H1 (cell line): Measurements from ENCODE around the gene SYNPO. TPM values are rescaled to one million over a fixed set of nuclear protein-coding genes. Genes with fewer than 3 reads are reported as not detected.
A peak's percentile ranks its signal among the peaks of the same experiment; 100 is the strongest.

Source experiments
- CTCF ChIA-PET: fragments of 300-600 bp; sonication (Branson Sonifier 250); formaldehyde crosslinking; loops from one replicate; lab custom pipeline; 2021; ENCODE audit not compliant: partially characterized antibody; lab: Charles Lee
- POLR2A ChIA-PET: fragments of 300-600 bp; sonication (Branson Sonifier 250); formaldehyde crosslinking; loops from one replicate; lab custom pipeline; 2021; ENCODE audit warnings: inconsistent platforms; ENCODE audit not compliant: partially characterized antibody; lab: Charles Lee
- DNase-seq, 2 experiments: peaks; one replicate each; pipeline versions ENCODE4 v3.0.0 to v3.0.0-alpha.2; 2010 to 2022; ENCODE audit warnings: low spot score in 2 of 2, low read depth in 1 of 2, mixed read lengths in 1 of 2
- FAIRE-seq: peaks from 2 replicates; lab custom pipeline; 2011; peaks lifted over from hg19 to GRCh38; lab: Jason Lieb, UNC
- H2AFZ ChIP-seq: 2 replicates; pipeline ENCODE4 v1.8.1; 2012; ENCODE audit warnings: low read length, inconsistent platforms
- H2AK5ac ChIP-seq: 2 replicates; pipeline ENCODE4 v1.6.1; 2013; ENCODE audit warnings: low read depth, low read length
- H2BK120ac ChIP-seq: replicated peaks from 2 replicates; pipeline ENCODE3; 2013; ENCODE audit warnings: low read depth, low read length, inconsistent platforms
- H2BK12ac ChIP-seq: 2 replicates; pipeline ENCODE4 v1.6.1; 2013; ENCODE audit warnings: low read depth, low read length
- H2BK15ac ChIP-seq: 2 replicates; pipeline ENCODE4 v1.6.1; 2013; ENCODE audit warnings: low read length
- H2BK20ac ChIP-seq: 2 replicates; pipeline ENCODE4 v1.6.1; 2013; ENCODE audit warnings: low read length
- H2BK5ac ChIP-seq: 2 replicates; pipeline ENCODE4 v1.6.1; 2013; ENCODE audit warnings: low read depth, low read length
- H3K14ac ChIP-seq: 2 replicates; pipeline ENCODE4 v1.6.1; 2013; ENCODE audit warnings: inconsistent platforms; ENCODE audit not compliant: insufficient read length
- H3K18ac ChIP-seq: 2 replicates; pipeline ENCODE4 v1.6.1; 2013; ENCODE audit warnings: low read length; ENCODE audit errors: extremely low read depth
- H3K23ac ChIP-seq: 2 replicates; pipeline ENCODE4 v1.6.1; 2013; ENCODE audit warnings: inconsistent platforms; ENCODE audit not compliant: insufficient read length
- H3K23me2 ChIP-seq: 2 replicates; pipeline ENCODE4 v1.6.1; 2013; ENCODE audit warnings: low read depth, low read length
- H3K27ac ChIP-seq: 2 replicates; pipeline ENCODE4 v1.6.1; 2011; ENCODE audit warnings: low read depth, low read length, inconsistent platforms
- H3K27me3 ChIP-seq, 4 experiments: replicated peaks in 1 of 4; 1 replicate in 1 of 4; 2 replicates in 3 of 4; pipeline versions ENCODE4 v1.6.1 to v1.8.1; 2011 to 2013; ENCODE audit warnings: low read length in 3 of 4, mild to moderate bottlenecking in 3 of 4, inconsistent platforms in 2 of 4, mixed read lengths in 2 of 4, moderate library complexity in 1 of 4; ENCODE audit not compliant: control insufficient read depth in 3 of 4, insufficient read depth in 3 of 4; ENCODE audit errors: extremely low read depth in 1 of 4
- H3K36me3 ChIP-seq, 4 experiments: 2 replicates each; pipeline versions ENCODE4 v1.6.1 to v1.8.1; 2011 to 2013; ENCODE audit warnings: mild to moderate bottlenecking in 4 of 4, low read length in 3 of 4, moderate library complexity in 2 of 4, control low read depth in 1 of 4, inconsistent platforms in 1 of 4; ENCODE audit not compliant: insufficient read depth in 4 of 4, control insufficient read depth in 2 of 4
- H3K4ac ChIP-seq: replicated peaks from 2 replicates; pipeline ENCODE3; 2013; ENCODE audit warnings: low read length, low read depth, mixed read lengths, inconsistent platforms; ENCODE audit not compliant: insufficient read length
- H3K4me1 ChIP-seq, 4 experiments: replicated peaks in 1 of 4; 1 replicate in 1 of 4; 2 replicates in 3 of 4; pipeline versions ENCODE4 v1.6.1 to v1.8.1; 2011 to 2013; ENCODE audit warnings: low read length in 3 of 4, inconsistent platforms in 2 of 4, mixed read lengths in 1 of 4; ENCODE audit not compliant: insufficient read depth in 4 of 4, control insufficient read depth in 3 of 4
- H3K4me2 ChIP-seq, 2 experiments: 2 replicates each; pipeline versions ENCODE4 v1.6.1 to v1.8.1; 2011 to 2013; ENCODE audit warnings: low read depth in 2 of 2, low read length in 2 of 2, control low read depth in 1 of 2, inconsistent platforms in 1 of 2, mild to moderate bottlenecking in 1 of 2; ENCODE audit not compliant: insufficient read depth in 1 of 2
- H3K4me3 ChIP-seq, 4 experiments: fragments of 200-600, 300-600 bp in 1 of 4; sonication (generic), shearing (Covaris generic), sonication (Bioruptor Twin) in 1 of 4; 2 replicates each; pipeline versions ENCODE4 v1.5.1 to v1.8.1; 2011 to 2016; ENCODE audit warnings: low read length in 4 of 4, low read depth in 3 of 4, control low read depth in 2 of 4, inconsistent platforms in 2 of 4, mild to moderate bottlenecking in 2 of 4, mixed read lengths in 1 of 4, moderate library complexity in 1 of 4; ENCODE audit not compliant: insufficient read depth in 2 of 4; ENCODE audit errors: extremely low read depth in 1 of 4
- H3K56ac ChIP-seq: replicated peaks from 2 replicates; pipeline ENCODE3; 2013; ENCODE audit warnings: low read depth, mild to moderate bottlenecking, mixed read lengths, low read length, inconsistent platforms; ENCODE audit not compliant: insufficient read length
- H3K79me1 ChIP-seq: 2 replicates; pipeline ENCODE4 v1.6.1; 2013; ENCODE audit warnings: low read depth, low read length, control low read depth
- H3K79me2 ChIP-seq, 2 experiments: 2 replicates each; pipeline versions ENCODE4 v1.6.1 to v1.8.1; 2012 to 2013; ENCODE audit warnings: low read length in 2 of 2, mild to moderate bottlenecking in 2 of 2, inconsistent platforms in 1 of 2; ENCODE audit not compliant: insufficient read depth in 2 of 2, control insufficient read depth in 1 of 2
- H3K9ac ChIP-seq, 4 experiments: replicated peaks in 1 of 4; 1 replicate in 1 of 4; 2 replicates in 3 of 4; pipeline versions ENCODE4 v1.6.1 to v1.8.1; 2011 to 2013; ENCODE audit warnings: low read depth in 3 of 4, low read length in 3 of 4, control low read depth in 2 of 4, mild to moderate bottlenecking in 2 of 4, moderate library complexity in 2 of 4, inconsistent platforms in 1 of 4; ENCODE audit errors: extremely low read depth in 1 of 4
- H3K9me3 ChIP-seq, 2 experiments: 2 replicates each; pipeline versions ENCODE4 v1.6.1 to v1.8.1; 2012 to 2013; ENCODE audit warnings: mild to moderate bottlenecking in 2 of 2, moderate library complexity in 2 of 2, control low read depth in 1 of 2, inconsistent platforms in 1 of 2, low read depth in 1 of 2, low read length in 1 of 2, mixed read lengths in 1 of 2; ENCODE audit not compliant: insufficient read depth in 2 of 2
- H4K20me1 ChIP-seq, 2 experiments: replicated peaks in 1 of 2; 2 replicates each; pipeline versions ENCODE3 to v1.8.1; 2011 to 2013; ENCODE audit warnings: inconsistent platforms in 2 of 2, low read length in 2 of 2, mild to moderate bottlenecking in 1 of 2; ENCODE audit not compliant: insufficient read depth in 2 of 2, control insufficient read depth in 1 of 2
- H4K5ac ChIP-seq: 2 replicates; pipeline ENCODE4 v1.6.1; 2013; ENCODE audit warnings: low read length, low read depth, mixed read lengths, inconsistent platforms; ENCODE audit not compliant: insufficient read length
- H4K8ac ChIP-seq: 2 replicates; pipeline ENCODE4 v1.8.0; 2013; ENCODE audit warnings: mild to moderate bottlenecking, moderate library complexity, low read length, inconsistent platforms; ENCODE audit not compliant: insufficient read depth; ENCODE audit errors: extremely low read depth
- H4K91ac ChIP-seq: replicated peaks from 2 replicates; pipeline ENCODE3; 2013; ENCODE audit warnings: low read length, mixed read lengths, inconsistent platforms; ENCODE audit not compliant: insufficient read length
- ASH2L ChIP-seq: fragments of 200-600, 300-600 bp; sonication (generic); IDR thresholded peaks from one replicate; pipeline ENCODE4 v1.7.1; 2017; ENCODE audit warnings: low read length
- CBX5 ChIP-seq: fragments of 300-800, 300-1000 bp; sonication (generic); IDR thresholded peaks from 2 replicates; pipeline ENCODE4 v1.7.1; 2016; ENCODE audit warnings: antibody characterized with exemption, low read length, low read depth
- CEBPB ChIP-seq: IDR thresholded peaks from 2 replicates; pipeline ENCODE4 v1.6.1; 2012; ENCODE audit warnings: low read depth, low read length
- CTBP2 ChIP-seq: IDR thresholded peaks from 2 replicates; pipeline ENCODE4 v1.7.0; 2011; ENCODE audit warnings: borderline replicate concordance, mild to moderate bottlenecking, moderate library complexity, mixed read lengths, low read length; ENCODE audit not compliant: insufficient read depth, insufficient read length
- EGR1 ChIP-seq: IDR thresholded peaks from 2 replicates; pipeline ENCODE4 v1.6.1; 2011; ENCODE audit warnings: low read depth, low read length, borderline replicate concordance
- EZH2 ChIP-seq: fragments of 200-600 bp; sonication (generic); IDR thresholded peaks from 2 replicates; pipeline ENCODE4 v1.7.1; 2012; ENCODE audit warnings: low read depth, mild to moderate bottlenecking, moderate library complexity, low read length, inconsistent platforms; ENCODE audit not compliant: severe bottlenecking
- JUND ChIP-seq: IDR thresholded peaks from 2 replicates; pipeline ENCODE4 v1.6.1; 2011; ENCODE audit warnings: mild to moderate bottlenecking, improper control_type of control experiment, low read length
- POLR2AphosphoS5 ChIP-seq: IDR thresholded peaks from 2 replicates; pipeline ENCODE4 v1.6.1; 2011; ENCODE audit warnings: low read depth, low read length
- RBBP5 ChIP-seq: IDR thresholded peaks from 2 replicates; pipeline ENCODE4 v1.7.1; 2012; ENCODE audit warnings: low read depth, mild to moderate bottlenecking, inconsistent platforms, low read length, moderate library complexity, borderline replicate concordance
- RFX5 ChIP-seq: IDR thresholded peaks from 2 replicates; pipeline ENCODE4 v1.6.1; 2011; ENCODE audit warnings: low read depth, low read length, improper control_type of control experiment, borderline replicate concordance
- TEAD4 ChIP-seq: IDR thresholded peaks from 2 replicates; pipeline ENCODE4 v1.6.1; 2012; ENCODE audit warnings: low read depth, low read length, inconsistent platforms, mixed read lengths
- YY1 ChIP-seq: IDR thresholded peaks from 2 replicates; pipeline ENCODE4 v1.6.1; 2011; ENCODE audit warnings: low read depth, mild to moderate bottlenecking, low read length
- WGBS, 2 experiments: shearing (Covaris generic) in 1 of 2; methylation state at CpG; one replicate each; pipeline versions ENCODE4 v1.1.6 to v1.1.7; 2013 to 2015; ENCODE audit warnings: low lambda C conversion rate in 2 of 2, mixed read lengths in 2 of 2, inconsistent platforms in 1 of 2, low coverage in 1 of 2, missing lambda C conversion rate in 1 of 2; ENCODE audit not compliant: insufficient replicate concordance in 2 of 2, insufficient coverage in 1 of 2, insufficient read length in 1 of 2; ENCODE audit errors: extremely low coverage in 1 of 2, missing lambda C conversion rate in 1 of 2; 5-methylcytosine and 5-hydroxymethylcytosine counted together
- polyA plus RNA-seq, 7 experiments: library from polyadenylated mRNA; depleted of rRNA in 3 of 7; stranded (reverse) in 5 of 7; unstranded in 2 of 7; fragments of >200 nt in 5 of 7; fragments of 200-250 nt in 2 of 7; gene quantifications; 1 replicate in 5 of 7; 2 replicates in 1 of 7; 4 replicates in 1 of 7; pipeline versions ENCODE4 v1.2.1 to v1.2.3, GENCODE V29; 2011 to 2013; ENCODE audit warnings: missing spikeins in 2 of 7, mixed read lengths in 2 of 7
- total RNA-seq: library from RNA; stranded (reverse); fragmentation: NEBNext Ultra II Directional; extraction: Animal tissue kit (Norgen Biotek cat#: 25700); gene quantifications from 2 replicates; pipeline ENCODE4 v1.2.1, GENCODE V29; 2021

Gene SYNPO
- total and polyA plus RNA-seq, 2 of the 8 experiments (the other 6 are each of a cell fraction or from before 2014, with no cell fraction given) = 2.3 TPM

DNA sequence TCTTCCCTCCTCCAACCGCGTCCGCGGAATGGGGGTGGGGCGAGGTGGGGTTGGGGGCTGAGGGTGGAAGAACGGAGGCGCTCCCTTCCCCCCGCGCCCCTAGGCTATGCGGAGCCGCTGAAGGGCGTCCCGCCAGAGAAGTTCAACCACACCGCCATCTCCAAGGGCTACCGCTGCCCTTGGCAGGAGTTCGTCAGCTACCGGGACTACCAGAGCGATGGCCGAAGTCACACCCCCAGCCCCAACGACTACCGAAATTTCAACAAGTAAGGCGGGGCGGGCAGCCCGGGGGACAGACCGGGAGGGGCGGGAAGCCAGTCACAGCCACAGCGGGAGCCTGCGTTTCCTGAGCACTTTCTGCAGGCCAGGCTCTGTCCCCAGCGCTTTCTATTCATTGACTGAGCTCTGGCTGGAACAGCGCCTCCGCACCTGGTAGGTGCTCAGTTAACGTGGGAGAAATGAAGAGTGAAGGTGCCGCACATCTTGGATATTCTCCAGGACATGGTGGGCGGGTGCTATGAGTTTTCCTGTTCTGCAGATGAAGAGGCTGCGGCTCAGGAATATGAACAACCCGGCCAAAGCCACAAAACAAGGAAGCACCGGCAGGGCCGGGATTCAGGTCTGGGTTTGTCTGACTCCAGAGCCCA lies 31.9 kb downstream of the SYNPO start:
- Histone ChIP-seq H3K4ac (no peak overlapping the region), H2BK20ac (0 out of 2 replicates have a peak overlapping the region, but pooled peaks have one; percentile 9), H3K27ac (peak overlapping the region; percentile 90), H2BK15ac (no peak overlapping the region; the same call in 1 of the 2 replicates), H2BK12ac (peak overlapping the region; percentile 70), H4K5ac (peak overlapping the region; percentile 92), H3K4me3 (peak overlapping the region; percentile 88 to 96 (median 93)), H3K18ac (peak overlapping the region; percentile 93), H4K20me1 (no peaks in the 10 kb centered on the region), H3K79me2 (peaks cover 0 to 9% of the 10 kb centered on the region in 2 experiments; a peak in 2 of 4 replicates), H3K9ac (peak overlapping the region in 3 of 4 experiments; percentile 84 to 88 (median 87); a peak in 6 of 7 replicates), H3K56ac (peak overlapping the region; percentile 65), H4K8ac (peak overlapping the region; percentile 51; the same call in 1 of the 2 replicates), H2BK120ac (peak overlapping the region; percentile 57), H2BK5ac (peak overlapping the region; percentile 92), H2AK5ac (no peak overlapping the region), H3K4me1 (peaks cover 5 to 23% (median 14%) of the 10 kb centered on the region in 4 experiments), H3K79me1 (no peaks in the 10 kb centered on the region), H3K27me3 (no peaks in the 10 kb centered on the region), H2AFZ (peak overlapping the region; percentile 68; the same call in 1 of the 2 replicates), H3K23ac (no peak overlapping the region), H3K36me3 (peaks cover 0 to 19% (median 0%) of the 10 kb centered on the region in 4 experiments; a peak in 3 of 8 replicates), H3K14ac (peak overlapping the region; percentile 67), H4K91ac (peak overlapping the region; percentile 37), H3K4me2 (peak overlapping the region; percentile 73 to 94), H3K9me3 (no peaks in the 10 kb centered on the region), H3K23me2 (peaks cover 9% of the 10 kb centered on the region)
- 4% methylated on average over 35 of the region's 38 CpGs; no CpG with 5 or more reads in 1 of the 2 experiments for WGBS, 2 experiments
- CTCF ChIA-PET = interaction anchor here (0.7 to 2.4 kb wide), 6 partner anchors 14 to 223 kb away, joined by 3 to 18 read pairs (median 6); partner anchors contain the start of genes IRGM, RBM22 and RPS14
- no peak for FAIRE-seq
- DNase-seq = peak; percentile 58 to 84
- POLR2A ChIA-PET = interaction anchor here (0.6 to 4.7 kb wide), 18 partner anchors 9 to 208 kb away, joined by 3 to 70 read pairs (median 4); partner anchors contain the start of genes DCTN4, MYOZ3, RBM22 and SMIM3
- TF ChIP-seq RBBP5 (no peak), POLR2AphosphoS5 (peak; percentile 7; the same call in 1 of the 2 replicates), EZH2 (no peak), YY1 (peak; percentile 47; the same call in 1 of the 2 replicates), EGR1 (no peak), TEAD4 (0 out of 2 replicates have a peak, but pooled peaks have one; percentile 8), RFX5 (no peak), CTBP2 (no peak), ASH2L (peak; percentile 35), JUND (no peak), CBX5 (no peak), CEBPB (no peak)
